Body of pancreas (tissue), 4 donors: Measurements from ENCODE around the gene PERCC1. TPM values are rescaled to one million over a fixed set of nuclear protein-coding genes. Genes with fewer than 3 reads are reported as not detected.

Experiments
- ATAC-seq: fragments of 150-250 bp; one replicate; pipeline ENCODE4 v1.9.1; 2016
- DNase-seq, 4 donors: peaks; one replicate each; pipeline ENCODE4 v3.0.0-alpha.2; 2019
- H3K27ac ChIP-seq, 4 donors: fragments of 200-600 bp; sonication (generic); 1 replicate in 3 of 4; 2 replicates in 1 of 4; pipeline versions ENCODE4 v1.5.1 to v1.6.1; 2016 to 2019; ENCODE audit warnings: mild to moderate bottlenecking in 1 of 4, mixed read lengths in 1 of 4, moderate library complexity in 1 of 4
- H3K27me3 ChIP-seq, 2 donors: fragments of 200-600 bp; sonication (generic); one replicate each; pipeline ENCODE4 v1.6.0; 2016; ENCODE audit warnings: mild to moderate bottlenecking in 1 of 2
- H3K36me3 ChIP-seq, 2 donors: fragments of 200-600 bp; sonication (generic); replicated peaks in 1 of 2; 2 replicates each; pipeline ENCODE4 v1.5.1; 2016; ENCODE audit warnings: low read depth in 2 of 2; ENCODE audit not compliant: insufficient read depth in 1 of 2
- H3K4me1 ChIP-seq: fragments of 200-600 bp; sonication (generic); one replicate; pipeline ENCODE4 v1.6.0; 2016
- H3K4me3 ChIP-seq, 2 donors: fragments of 200-600 bp; sonication (generic); 1 replicate in 1 of 2; 2 replicates in 1 of 2; pipeline ENCODE4 v1.5.1; 2016 to 2019
- H3K9me3 ChIP-seq, 3 donors: fragments of 200-600 bp; sonication (generic); 1 replicate in 2 of 3; 2 replicates in 1 of 3; pipeline ENCODE4 v1.5.1; 2016
- CTCF ChIP-seq, 7 experiments: fragments of 450-650 bp in 4 of 7; fragments of 200-600 bp in 3 of 7; sonication (generic) in 3 of 7; IDR thresholded peaks; one replicate each; pipeline ENCODE4 v1.5.1; 2016 to 2019; ENCODE audit warnings: antibody characterized with exemption in 7 of 7
- POLR2A ChIP-seq, 3 donors: fragments of 450-650 bp; IDR thresholded peaks; one replicate each; pipeline ENCODE4 v1.6.1; 2016; ENCODE audit warnings: antibody characterized with exemption in 3 of 3, mild to moderate bottlenecking in 2 of 3
- WGBS, 2 donors: methylation state at CpG; one replicate each; pipeline ENCODE4 v1.1.5; 2017; 5-methylcytosine and 5-hydroxymethylcytosine counted together
- intact Hi-C: fragments of 100-400 bp; cut with DNase I; formaldehyde crosslinking; loops from one replicate; pipeline ENCODE4 v1.15.1; 2023
- total RNA-seq, 2 donors: library from RNA; depleted of rRNA; stranded (reverse); fragments of >200 nt; gene quantifications; one replicate each; pipeline ENCODE4 v1.1.0, GENCODE V29; 2016

Gene PERCC1
- total RNA-seq, 2 donors from 2014 or later: not detected

DNA sequence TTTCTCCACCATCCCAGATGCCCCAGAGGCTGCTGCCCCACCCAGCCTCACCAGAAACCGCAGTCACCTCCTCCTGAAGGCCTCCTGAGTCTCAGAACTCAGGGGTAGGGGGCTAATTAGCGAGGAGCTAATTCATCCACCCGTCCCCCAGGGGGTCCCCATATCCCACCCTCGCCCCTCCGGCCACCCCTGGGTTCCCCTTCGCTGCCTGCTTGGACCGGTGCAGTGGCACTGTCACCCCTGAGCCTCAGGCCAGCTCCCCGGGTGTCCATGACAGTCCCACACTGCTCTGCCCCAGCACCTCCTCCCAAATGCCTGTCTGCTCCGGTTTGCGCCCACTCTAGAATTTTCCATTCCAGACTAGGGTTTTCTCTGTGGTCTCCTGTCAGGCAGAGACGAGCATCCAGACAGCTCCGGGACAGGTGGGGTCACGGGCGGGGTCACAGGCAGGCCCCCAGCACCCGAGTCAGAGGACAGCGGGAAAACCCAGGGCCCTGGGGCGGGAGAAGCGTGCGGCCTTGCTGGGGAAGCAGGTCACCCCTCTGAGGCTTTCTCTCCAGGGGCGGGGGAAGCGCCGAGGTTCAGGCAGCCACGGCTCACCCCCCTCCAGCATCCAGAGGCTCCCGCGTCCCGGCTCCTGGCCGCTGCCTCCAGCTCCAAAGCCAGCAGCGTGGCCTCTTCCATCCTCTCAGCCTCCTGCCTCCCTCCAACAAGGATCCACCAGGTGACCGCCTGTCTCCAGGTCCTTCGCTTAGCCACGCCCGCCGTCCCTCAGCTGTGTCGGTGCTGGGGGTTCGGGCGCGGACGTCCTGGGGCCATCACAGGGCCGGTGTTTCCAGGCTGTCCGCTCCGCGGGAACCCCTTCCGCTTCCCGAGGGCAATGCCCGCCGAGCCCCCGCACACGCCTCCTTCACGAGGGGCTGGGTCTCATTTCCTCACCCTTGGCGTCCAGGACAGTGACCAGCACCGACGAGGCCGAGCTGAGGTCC lies 3.1 kb upstream of the PERCC1 start:
- Histone ChIP-seq H3K4me3 (no peak overlapping the region), H3K4me1 (peaks cover 10% of the 10 kb centered on the region), H3K36me3 (no peaks in the 10 kb centered on the region), H3K27ac (no peak overlapping the region), H3K9me3 (no peaks in the 10 kb centered on the region), H3K27me3 (no peaks in the 10 kb centered on the region)
- WGBS, 2 donors: 79 to 89% methylated on average over 39 to 48 of the region's 53 CpGs
- DNase-seq (no peak), ATAC-seq (no peak)
- TF ChIP-seq POLR2A (IDR thresholded peaks at IDR 0.05) (no peak), CTCF (IDR thresholded peaks at IDR 0.05) (no peak)
- intact Hi-C loops: no loop called here

GRCh38 chr16:1428511-1428910 lies 2.4 kb upstream of the PERCC1 start:
- Histone ChIP-seq H3K4me3 (no peak overlapping the region), H3K4me1 (peaks cover 10% of the 10 kb centered on the region), H3K27me3 (no peaks in the 10 kb centered on the region), H3K27ac (no peak overlapping the region), H3K9me3 (no peaks in the 10 kb centered on the region), H3K36me3 (no peaks in the 10 kb centered on the region)
- intact Hi-C loops: no loop called here
- ATAC-seq (no peak), DNase-seq (no peak)
- TF ChIP-seq CTCF (IDR thresholded peaks at IDR 0.05) (no peak), POLR2A (IDR thresholded peaks at IDR 0.05) (no peak)
- WGBS, 2 donors: 41 to 70% methylated on average over 4 to 12 of the region's 21 CpGs

DNA sequence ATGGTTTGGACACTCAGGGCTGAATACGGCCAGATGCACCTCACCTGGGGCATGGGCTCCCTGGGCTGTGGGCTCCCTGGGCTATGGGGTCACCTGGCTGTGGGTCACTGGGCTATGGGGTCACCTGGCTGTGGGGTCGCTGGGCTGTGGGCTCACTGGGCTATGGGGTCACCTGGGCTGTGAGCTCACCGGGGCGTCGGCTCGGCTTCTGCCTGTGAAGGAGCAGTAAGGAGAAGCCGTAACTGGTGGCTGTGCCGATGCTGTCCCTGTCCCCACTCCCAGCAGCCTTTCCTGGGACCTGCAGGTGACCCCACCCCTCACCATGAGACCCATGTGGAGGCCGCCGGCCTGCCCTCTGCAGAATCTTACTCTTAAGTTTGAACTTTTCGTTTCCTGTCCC lies 1.9 kb upstream of the PERCC1 start:
- peaks cover 10% of the 10 kb centered on the region for H3K4me1 ChIP-seq
- no peaks in the 10 kb centered on the region for H3K27me3 ChIP-seq
- DNase-seq (no peak), ATAC-seq (no peak)
- no peaks in the 10 kb centered on the region for H3K9me3 ChIP-seq
- H3K27ac ChIP-seq: no peak overlapping the region
- 68 to 81% methylated on average over 3 to 11 of the region's 11 CpGs for WGBS, 2 donors
- no peak for TF ChIP-seq POLR2A (IDR thresholded peaks at IDR 0.05)
- intact Hi-C loops: no loop called here
- H3K4me3 ChIP-seq: no peak overlapping the region
- no peaks in the 10 kb centered on the region for H3K36me3 ChIP-seq

GRCh38 chr16:1429631-1430030 lies 1.2 kb upstream of the PERCC1 start:
- Histone ChIP-seq H3K4me1 (peaks cover 10% of the 10 kb centered on the region), H3K9me3 (no peaks in the 10 kb centered on the region), H3K27me3 (no peaks in the 10 kb centered on the region), H3K36me3 (no peaks in the 10 kb centered on the region), H3K4me3 (no peak overlapping the region), H3K27ac (no peak overlapping the region)
- intact Hi-C loops: no loop called here
- WGBS, 2 donors: 89% methylated on average over 13 of the region's 13 CpGs; no CpG with 5 or more reads in 1 of the 2 donors
- TF ChIP-seq POLR2A (IDR thresholded peaks at IDR 0.05): no peak
- TF ChIP-seq CTCF (IDR thresholded peaks at IDR 0.05): no peak
- no peak for ATAC-seq
- no peak for DNase-seq

DNA sequence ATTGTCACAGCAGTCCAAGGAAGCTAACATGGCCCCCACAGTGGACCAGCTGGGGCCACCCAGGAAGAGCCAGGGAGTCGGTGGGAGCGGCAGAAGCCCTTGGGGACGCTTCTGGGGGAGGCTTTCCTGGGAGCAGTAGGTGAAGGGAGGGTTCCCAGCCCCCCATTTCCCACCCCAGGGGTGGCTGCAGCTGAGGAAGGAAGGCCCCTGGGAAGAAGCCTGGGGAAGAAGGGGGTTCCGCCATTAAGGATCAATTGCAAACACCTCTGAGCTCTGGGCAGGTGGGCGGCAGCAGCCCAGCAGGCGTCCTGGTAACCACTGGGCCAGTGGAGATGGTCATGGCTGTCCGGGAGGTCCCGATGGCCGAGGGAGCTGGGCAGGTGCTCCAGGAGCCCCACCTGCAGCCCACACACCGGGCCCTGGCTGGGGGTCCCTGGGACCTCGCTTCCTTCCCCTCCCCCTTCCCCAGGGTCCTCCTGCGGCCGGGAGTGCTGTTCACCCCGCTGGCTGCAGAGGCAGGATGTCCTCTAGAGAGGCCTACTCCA lies 592 bp upstream of the PERCC1 start:
- intact Hi-C loops: no loop called here
- 59 to 93% methylated on average over 4 to 12 of the region's 14 CpGs for WGBS, 2 donors
- ATAC-seq: no peak

More for the DNA sequence above, 592 bp upstream of the PERCC1 start:
- TF ChIP-seq POLR2A (IDR thresholded peaks at IDR 0.05) (no peak), CTCF (IDR thresholded peaks at IDR 0.05) (no peak)
- Histone ChIP-seq H3K27ac (no peak overlapping the region), H3K9me3 (no peaks in the 10 kb centered on the region), H3K36me3 (no peaks in the 10 kb centered on the region), H3K4me1 (peaks cover 10% of the 10 kb centered on the region), H3K4me3 (no peak overlapping the region), H3K27me3 (no peaks in the 10 kb centered on the region)
- DNase-seq: no peak
